Tibial artery (tissue), 4 donors: Measurements from ENCODE around the gene ETV2.

Experiments
- DNase-seq, 2 donors: peaks; one replicate each; pipeline ENCODE4 v3.0.0-alpha.2; 2019
- H3K27ac ChIP-seq, 2 donors: fragments of 200-600 bp; sonication (generic) in 1 of 2; 1 replicate in 1 of 2; 2 replicates in 1 of 2; pipeline ENCODE4 v1.5.1; 2018 to 2019; ENCODE audit warnings: mild to moderate bottlenecking in 1 of 2
- H3K27me3 ChIP-seq, 2 donors: fragments of 200-600 bp; sonication (generic) in 1 of 2; one replicate each; pipeline versions ENCODE4 v1.5.1 to v1.6.0; 2016 to 2019
- H3K36me3 ChIP-seq, 3 donors: fragments of 200-600 bp; sonication (generic) in 2 of 3; one replicate each; pipeline ENCODE4 v1.5.1; 2016 to 2019; ENCODE audit warnings: mild to moderate bottlenecking in 2 of 3
- H3K4me1 ChIP-seq, 4 donors: fragments of 200-600 bp; sonication (generic) in 2 of 4; 1 replicate in 3 of 4; 2 replicates in 1 of 4; pipeline ENCODE4 v1.5.1; 2016 to 2019
- H3K4me3 ChIP-seq, 2 donors: fragments of 200-600 bp; sonication (generic) in 1 of 2; 1 replicate in 1 of 2; 2 replicates in 1 of 2; pipeline ENCODE4 v1.5.1; 2018 to 2019; ENCODE audit warnings: mild to moderate bottlenecking in 2 of 2
- H3K9me3 ChIP-seq, 3 donors: fragments of 200-600 bp; sonication (generic) in 1 of 3; one replicate each; pipeline ENCODE4 v1.5.1; 2016 to 2019
- CTCF ChIP-seq, 2 experiments: fragments of 200-600 bp in 1 of 2; fragments of 450-650 bp in 1 of 2; IDR thresholded peaks; one replicate each; pipeline ENCODE4 v1.5.1; 2017 to 2019; ENCODE audit warnings: antibody characterized with exemption in 2 of 2, mild to moderate bottlenecking in 1 of 2, moderate library complexity in 1 of 2
- intact Hi-C: fragments of 100-400 bp; cut with DNase I; formaldehyde crosslinking; loops from one replicate; pipeline ENCODE4 v1.15.0; 2023; ENCODE audit warnings: low total_unique reads

Gene ETV2

DNA sequence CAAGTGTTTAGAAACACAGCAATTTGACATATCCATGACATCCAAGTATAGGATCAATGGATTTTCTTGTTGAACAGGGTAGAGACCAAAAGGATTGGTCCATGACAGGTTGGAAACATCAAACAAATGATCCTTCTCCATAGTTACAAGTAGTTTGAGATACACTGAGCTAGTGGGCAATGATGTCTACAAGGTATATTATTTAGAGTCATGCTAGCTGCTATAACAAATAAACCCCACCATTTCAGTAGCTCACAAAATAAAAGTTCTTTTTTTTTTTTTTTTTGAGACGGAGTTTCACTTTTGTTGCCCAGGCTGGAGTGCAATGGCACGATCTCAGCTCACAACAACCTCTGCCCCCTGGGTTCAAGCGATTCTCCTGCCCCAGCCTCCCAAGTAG, 33.9 kb upstream of the ETV2 start:
- no peaks in the 10 kb centered on the region for H3K9me3 ChIP-seq
- no peak for DNase-seq
- H3K4me3 ChIP-seq = no peak overlapping the region
- intact Hi-C loops = no loop called here
- H3K4me1 ChIP-seq = peaks cover 0 to 8% (median 4%) of the 10 kb centered on the region in 4 donors
- no peak overlapping the region for H3K27ac ChIP-seq
- H3K36me3 ChIP-seq = no peaks in the 10 kb centered on the region
- TF ChIP-seq CTCF (IDR thresholded peaks at IDR 0.05) = no peak
- no peaks in the 10 kb centered on the region for H3K27me3 ChIP-seq

DNA sequence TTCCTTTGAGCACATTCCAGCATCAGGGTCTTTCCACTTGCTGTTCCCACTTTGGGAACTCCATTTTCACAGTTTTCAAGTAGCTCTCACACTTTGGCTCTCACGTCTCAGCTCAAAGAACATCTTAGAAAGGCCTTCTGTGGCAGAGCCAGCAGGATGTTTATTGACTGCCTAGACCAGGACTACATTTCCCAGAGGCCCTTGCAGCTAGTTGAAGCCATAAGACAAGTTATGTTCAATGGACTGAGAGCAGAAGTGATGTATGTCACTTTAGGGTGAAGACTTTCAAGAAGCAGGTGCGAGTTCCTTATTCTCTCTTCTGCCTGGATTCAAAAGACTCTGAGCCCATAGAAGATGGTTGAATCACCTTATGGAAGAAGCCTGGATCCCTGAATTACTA, 33.3 kb upstream of the ETV2 start:
- no peak overlapping the region for H3K27ac ChIP-seq
- no peaks in the 10 kb centered on the region for H3K36me3 ChIP-seq
- intact Hi-C loops = no loop called here
- no peaks in the 10 kb centered on the region for H3K9me3 ChIP-seq
- no peak for DNase-seq
- H3K4me1 ChIP-seq = peaks cover 0 to 13% (median 9%) of the 10 kb centered on the region in 4 donors
- no peak overlapping the region for H3K4me3 ChIP-seq
- no peaks in the 10 kb centered on the region for H3K27me3 ChIP-seq
- TF ChIP-seq CTCF (IDR thresholded peaks at IDR 0.05) = no peak

DNA sequence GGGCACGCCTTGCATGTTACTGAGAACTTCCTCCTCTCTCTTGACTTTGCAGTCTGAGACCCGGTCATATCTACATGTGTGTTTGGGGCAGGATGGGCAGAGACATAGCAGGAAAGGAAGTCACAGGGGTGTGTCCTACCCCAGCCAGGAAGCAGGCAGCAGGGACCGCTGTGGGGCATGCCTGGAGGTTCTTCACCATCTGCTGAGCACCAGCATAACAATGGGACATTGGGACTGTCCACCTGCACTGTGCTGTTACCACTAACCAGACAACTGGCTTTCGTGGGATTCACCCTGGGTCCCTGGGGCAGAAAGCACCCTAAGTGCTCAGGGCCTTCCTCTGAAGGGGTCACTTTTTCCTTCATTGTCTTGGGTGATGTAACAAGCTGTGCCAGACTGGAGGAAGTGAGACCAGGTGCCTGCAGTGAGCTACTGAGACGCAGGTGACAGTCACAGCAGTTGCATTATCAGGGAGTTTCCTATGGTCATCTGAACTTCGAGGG, 31.6 kb upstream of the ETV2 start:
- intact Hi-C loops = loop anchor here (5.0 kb wide), 1 partner anchor 63 kb away; the partner anchor contains the start of gene TMEM147
- Histone ChIP-seq H3K9me3 (no peaks in the 10 kb centered on the region), H3K4me3 (no peak overlapping the region), H3K36me3 (peaks cover 0 to 5% (median 0%) of the 10 kb centered on the region in 3 donors), H3K4me1 (peaks cover 0 to 16% (median 11%) of the 10 kb centered on the region in 4 donors), H3K27me3 (no peaks in the 10 kb centered on the region), H3K27ac (no peak overlapping the region)
- no peak for TF ChIP-seq CTCF (IDR thresholded peaks at IDR 0.05)
- no peak for DNase-seq

DNA sequence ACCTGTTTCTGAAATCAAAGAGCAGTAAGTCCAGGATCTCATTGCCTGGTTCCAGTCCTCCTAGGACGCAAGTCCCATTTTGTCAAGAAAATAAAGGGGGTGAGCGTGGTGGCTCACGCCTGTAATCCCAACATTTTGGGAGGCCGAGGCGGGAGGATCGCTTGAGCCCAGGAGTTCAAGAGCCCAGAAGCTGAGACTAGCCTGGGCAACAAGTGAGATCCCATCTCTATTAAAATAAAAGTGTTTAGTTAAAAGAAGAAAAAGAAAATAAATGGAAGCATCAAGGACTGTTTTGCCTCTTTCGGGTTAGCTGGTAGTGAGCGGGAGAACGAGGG, 29.4 kb upstream of the ETV2 start:
- Histone ChIP-seq H3K36me3 (peaks cover 0 to 28% (median 0%) of the 10 kb centered on the region in 3 donors), H3K27ac (peak overlapping the region; percentile 76), H3K4me1 (peaks cover 0 to 16% (median 11%) of the 10 kb centered on the region in 4 donors), H3K4me3 (peak overlapping the region; percentile 68 to 93), H3K9me3 (no peaks in the 10 kb centered on the region), H3K27me3 (no peaks in the 10 kb centered on the region)
- TF ChIP-seq CTCF (IDR thresholded peaks at IDR 0.05) = no peak
- intact Hi-C loops = loop anchor here (2.0 to 5.0 kb wide), 2 partner anchors 17 to 65 kb away; partner anchors contain the start of genes RBM42 and TMEM147
- no peak for DNase-seq

DNA sequence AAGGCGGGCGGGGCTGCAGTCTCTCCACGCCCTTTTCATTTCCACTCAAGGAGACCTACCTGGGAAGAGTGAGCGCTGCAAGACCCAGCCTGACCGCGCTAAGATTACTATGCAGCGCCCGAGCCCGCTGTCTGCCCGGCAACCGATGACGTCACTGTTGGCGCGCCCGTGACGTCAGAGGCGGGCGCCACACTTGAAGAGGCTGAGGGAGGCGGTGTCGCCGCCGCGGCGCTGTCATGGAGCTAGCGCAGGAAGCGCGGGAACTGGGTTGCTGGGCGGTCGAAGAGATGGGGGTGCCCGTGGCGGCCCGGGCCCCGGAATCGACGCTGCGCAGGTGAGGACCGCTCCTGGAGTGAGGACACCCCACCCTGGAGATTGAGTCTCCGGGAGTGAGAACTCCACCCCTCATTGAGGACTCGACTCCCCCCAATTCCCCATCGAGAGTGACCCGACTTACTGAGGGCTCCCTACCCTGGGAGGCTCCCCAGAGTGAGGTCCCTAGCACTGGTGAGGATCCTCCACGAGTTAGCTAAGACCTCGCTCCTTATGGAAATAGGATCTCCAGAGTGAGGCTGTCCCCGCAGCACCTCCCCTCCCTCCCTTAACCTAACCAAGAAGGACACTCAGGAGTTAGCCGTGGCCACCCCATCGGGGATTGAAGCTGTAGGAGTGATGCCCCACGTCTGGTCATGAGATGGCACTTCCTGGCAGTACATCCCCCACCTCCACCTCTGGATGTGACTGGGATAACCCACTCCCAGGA, 28.8 kb upstream of the ETV2 start, which contains the start of gene HAUS5:
Gene HAUS5, plus strand, starts transcription at position 177 of the 763 bp plus-strand sequence. Its CDS starts 60 bp downstream, at position 237.
- H3K4me1 ChIP-seq = peaks cover 0 to 16% (median 11%) of the 10 kb centered on the region in 4 donors
- peak within 1 kb of the TSS; percentile 68 to 93 for H3K4me3 ChIP-seq
- intact Hi-C loops = loop anchor here (2.0 to 5.0 kb wide), 2 partner anchors 16 to 65 kb away; partner anchors contain the start of genes RBM42 and TMEM147
- peak within 1 kb of the TSS; percentile 76 for H3K27ac ChIP-seq
- peak in 1 of 2 experiments; percentile 25 for TF ChIP-seq CTCF (IDR thresholded peaks at IDR 0.05)
- DNase-seq = peak; percentile 95
- H3K36me3 ChIP-seq = peaks cover 0 to 34% (median 0%) of the 10 kb centered on the region in 3 donors
- H3K9me3 ChIP-seq = no peaks in the 10 kb centered on the region
- no peaks in the 10 kb centered on the region for H3K27me3 ChIP-seq
